ENCODE data around the gene ZDHHC14.

The ZDHHC14 gene

DNA sequence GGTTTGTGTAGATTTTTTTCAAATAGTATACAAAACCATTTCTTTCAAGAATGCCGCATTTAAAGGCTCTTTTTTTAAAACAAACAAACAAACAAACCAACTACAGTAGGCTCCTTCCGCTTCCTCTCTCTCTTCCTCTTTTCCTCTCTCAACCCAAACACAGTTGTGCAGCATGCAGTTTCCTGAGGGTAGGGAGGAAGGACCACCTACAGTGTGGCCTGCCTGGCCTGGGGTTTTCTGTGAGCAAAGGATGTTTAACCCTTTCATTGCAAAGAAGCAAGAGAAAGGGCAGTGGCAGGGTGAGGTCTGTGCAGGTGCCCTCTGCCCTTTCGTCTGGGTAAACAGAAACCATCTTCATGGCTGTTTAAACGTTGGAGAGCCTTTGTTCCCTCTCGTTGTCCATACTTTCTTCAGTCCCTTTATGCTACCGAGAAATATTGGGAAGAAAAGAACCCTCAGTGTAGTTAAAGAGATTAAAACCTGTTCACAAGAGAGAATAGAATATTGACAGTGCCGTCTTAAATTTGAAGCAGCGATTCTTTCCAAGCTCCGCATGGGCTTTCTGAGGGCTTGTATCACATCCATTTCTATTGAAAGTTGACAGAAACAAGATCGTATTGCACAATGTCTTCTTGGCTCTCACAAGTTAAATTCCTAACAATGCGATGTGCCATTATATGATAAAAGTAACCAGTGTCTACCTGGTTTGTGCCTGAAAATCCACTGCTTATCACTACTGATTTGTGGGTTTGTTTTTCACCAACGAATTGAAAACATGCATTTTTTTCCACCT lies 226.5 kb downstream of the ZDHHC14 start:
- peak in 1 of 2 donors; percentile 11 for DNase-seq

DNA sequence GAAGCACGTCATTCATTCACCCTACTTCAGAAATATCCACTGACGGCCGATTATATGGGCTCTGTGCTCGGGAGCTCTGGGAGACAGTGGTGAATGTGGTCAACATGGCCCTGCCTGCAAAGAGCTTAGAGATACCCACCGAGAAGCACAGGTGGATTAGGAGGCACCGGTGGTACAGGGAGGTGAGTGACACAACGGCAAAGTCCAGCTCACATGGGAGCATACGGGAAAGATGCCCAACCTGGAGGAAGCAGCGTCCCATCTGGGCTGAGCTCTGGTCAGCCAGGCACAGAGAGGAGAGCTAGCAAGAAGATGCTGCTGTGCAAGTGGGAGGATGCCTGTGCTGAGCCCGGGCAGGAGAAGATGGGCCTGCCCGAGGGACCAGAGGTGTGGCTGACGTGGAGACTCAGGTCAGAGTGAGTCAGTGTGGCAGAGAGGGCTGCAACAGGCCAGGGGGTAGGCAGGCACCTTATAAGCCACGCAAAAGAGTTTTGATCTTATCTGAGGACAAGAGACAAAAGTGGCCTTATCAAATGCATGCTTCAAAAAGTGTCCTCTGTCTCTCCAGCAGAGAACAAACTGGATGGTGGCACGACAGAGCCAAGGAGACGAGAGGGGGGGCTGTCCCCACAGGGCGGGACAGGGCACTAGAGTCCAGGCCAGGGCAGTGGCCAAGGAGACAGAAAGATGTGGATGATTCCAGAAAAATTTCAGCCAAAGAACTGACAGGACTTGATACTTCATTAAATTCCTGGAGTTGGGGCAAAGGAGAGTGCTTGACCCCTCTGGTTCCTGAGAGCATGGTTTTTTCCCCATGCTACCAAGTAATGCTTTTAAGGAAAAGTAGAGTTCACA lies 227.5 kb downstream of the ZDHHC14 start:
- DNase-seq = no peak

DNA sequence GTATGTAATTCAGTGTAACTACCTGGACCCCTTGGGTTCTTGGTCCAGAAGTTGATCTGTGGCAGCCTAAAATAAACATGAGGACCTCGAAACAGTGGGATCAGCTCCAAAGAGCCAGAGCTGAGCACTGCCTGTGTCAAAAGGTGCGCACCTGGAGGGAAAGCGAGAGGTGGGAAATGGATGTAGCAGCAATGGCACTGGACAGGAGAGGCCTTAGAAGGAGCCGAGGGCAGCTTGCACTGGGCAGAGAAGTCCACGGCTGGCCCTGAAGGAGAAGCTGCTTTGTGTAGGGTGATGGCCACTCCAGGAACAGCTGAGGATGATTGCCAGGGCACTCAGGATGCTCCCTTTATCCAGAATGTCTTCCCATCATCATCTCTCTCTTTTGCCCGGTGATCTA lies 228.1 kb downstream of the ZDHHC14 start:
- no peak for DNase-seq

DNA sequence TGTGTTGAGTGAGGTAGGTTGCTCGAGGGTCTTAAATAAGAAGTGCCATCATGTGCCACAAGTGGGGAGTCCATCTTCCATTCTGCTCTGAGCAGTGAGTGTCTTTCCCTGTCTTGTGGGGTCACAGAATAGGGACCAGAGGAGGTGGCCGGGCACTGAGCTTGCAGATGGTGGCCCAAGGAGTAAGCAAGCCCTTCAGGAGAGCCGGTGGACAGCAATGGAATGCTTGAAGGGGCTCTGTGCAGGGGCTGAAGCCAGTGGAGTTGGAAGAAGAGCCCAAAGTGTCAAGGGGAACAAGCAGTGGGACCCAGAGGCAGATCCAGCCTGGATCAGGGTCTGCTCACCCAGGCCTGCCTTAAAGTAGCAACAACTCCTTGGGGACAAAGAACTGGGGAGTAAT lies 228.6 kb downstream of the ZDHHC14 start:
- no peak for DNase-seq

DNA sequence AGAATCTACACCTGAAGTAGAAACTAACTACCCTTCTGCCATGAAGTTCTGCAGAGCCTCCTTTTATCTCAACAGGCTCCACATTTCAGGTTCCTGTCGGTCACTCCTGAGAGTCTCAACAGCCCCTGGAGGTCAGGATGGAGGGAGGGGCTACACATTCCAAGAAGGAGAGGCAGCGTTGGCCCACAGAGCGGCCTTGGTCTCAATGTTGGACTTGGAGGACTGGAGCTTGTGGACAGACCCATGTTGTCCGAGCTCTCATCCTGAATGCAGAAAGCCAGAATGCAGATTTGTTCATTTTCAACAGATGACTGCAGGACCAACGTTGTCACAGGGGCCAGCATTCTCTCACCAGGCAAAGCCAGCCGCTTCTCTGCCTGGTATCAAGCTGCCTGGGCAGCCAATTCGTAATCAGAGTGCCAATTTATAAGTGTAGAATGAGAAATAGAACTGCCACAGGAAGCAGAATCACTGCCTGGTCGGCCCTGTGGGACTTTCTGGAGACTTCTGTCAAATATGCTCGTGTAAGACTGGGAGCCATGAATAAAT lies 229.5 kb downstream of the ZDHHC14 start:
- DNase-seq = no peak

DNA sequence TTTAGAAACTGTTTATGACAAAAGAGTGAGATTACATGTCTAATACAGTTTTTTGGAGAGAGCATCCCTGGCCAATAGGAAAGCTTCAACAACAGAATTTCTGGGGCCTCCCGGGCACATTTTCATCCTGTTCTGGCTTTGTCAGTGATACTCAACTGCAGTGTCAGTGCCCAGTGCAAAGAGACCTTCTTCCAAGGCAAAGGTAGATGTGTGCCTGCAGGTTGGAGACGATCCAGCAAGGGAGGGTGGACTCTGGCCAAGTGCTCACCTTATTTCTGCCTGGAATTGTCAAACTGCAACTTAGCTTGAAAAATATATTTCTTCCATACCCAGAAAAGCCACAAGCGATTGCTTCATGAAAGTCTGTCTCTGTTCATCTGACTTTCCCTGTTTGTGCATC lies 230.4 kb downstream of the ZDHHC14 start:
- DNase-seq = no peak

DNA sequence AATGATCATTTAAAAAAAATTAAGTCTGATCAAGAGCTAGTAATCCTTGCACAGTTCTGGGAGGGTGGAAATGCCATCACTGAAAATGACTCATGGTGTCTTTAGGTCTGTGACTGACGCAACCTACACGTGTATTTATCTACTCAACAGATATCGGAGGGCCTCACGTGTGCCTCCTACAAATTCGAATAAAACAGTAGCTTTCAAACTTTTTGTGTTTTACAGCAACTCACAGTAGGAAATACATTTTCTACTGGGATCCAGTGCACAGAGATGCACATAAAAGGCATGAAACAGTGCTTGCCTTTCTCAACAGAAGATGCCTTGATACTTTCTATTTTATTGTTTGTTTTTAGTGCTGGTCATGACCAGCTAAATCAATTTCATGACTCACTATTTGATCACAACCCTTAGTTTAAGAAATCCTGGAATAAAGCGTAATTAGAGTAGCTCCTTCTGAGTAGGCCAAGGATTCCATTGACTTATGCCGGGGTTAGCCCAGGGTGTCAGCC lies 232.1 kb downstream of the ZDHHC14 start:
- no peak for DNase-seq

DNA sequence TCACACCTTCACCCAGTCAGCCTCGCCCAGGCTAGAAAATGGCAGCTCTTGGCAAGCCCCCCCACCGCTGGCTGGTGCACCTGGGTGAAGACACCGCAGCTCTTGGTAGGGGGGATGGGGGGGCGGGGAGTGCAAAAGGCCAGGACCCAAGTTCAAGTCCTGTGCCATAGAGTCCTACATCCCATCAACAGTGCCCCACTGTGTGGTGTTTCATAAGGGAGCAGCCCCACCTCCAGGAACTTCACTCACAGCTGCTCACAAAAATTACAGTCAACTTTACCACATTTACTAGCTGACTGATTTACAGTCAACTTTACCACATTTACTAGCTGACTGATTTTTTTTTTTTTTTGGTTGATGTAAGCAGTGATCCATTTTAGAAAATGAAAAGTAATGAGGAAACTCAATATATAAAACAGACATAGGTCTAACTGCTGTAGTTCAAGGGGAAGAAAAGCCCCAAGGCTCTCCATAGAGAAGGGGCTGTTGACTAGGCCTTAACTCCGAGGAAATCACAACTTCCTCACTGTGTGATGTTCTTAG lies 233.1 kb downstream of the ZDHHC14 start:
- DNase-seq = no peak

DNA sequence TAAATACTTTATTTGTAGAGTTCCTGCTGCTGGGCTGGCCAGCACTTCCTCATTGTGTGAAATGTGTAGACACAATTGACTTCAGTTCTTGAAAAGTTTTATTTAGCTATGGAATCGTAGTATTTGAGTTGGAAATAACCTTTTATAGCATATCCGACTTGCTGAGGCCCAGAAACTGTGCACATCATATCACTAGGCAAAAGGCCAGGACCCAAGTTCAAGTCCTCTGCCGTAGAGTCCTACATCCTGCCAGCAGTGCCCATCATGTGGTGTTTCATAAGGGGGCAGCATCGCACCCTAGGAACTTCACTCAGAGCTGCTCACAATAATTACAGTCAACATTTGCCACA lies 234.4 kb downstream of the ZDHHC14 start:
- DNase-seq = no peak

DNA sequence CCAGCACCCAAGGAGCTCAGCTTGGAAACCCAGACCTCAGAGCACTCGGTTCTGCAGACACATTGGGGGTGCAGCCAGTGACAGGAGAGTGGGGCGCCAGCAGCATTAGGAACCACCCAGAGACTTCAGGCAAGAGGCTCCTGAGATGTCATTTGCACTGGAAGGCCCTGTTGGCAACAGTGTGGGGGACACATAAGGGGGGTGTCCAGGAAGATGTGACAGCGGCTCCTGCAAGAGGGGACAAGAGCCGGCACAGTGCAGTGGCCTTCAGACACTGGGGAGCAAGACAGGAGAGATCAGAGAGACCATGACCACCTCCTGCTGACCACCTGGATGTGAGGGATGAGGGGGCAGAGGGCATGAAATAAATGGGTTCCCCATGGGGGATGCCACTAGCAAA lies 235.0 kb downstream of the ZDHHC14 start:
- no peak for DNase-seq

DNA sequence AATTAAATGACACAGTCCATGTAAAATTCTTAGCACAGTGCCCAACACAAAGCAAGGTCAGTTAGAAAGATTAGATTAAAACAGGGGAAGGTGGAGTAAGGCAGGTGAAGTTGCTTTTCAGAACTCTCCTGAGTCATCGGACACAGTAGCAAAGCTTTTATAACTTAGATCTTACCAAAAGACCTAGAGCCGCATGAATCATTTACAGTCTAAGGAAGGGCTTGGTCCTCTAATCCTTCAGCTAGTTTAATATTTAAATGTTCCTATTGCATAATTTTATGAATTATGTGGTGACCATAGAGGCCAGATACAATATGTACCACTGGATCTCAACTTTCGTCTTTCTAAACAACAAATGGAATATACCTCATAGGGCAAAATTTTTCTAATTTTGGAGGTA lies 240.0 kb downstream of the ZDHHC14 start:
- DNase-seq = no peak

DNA sequence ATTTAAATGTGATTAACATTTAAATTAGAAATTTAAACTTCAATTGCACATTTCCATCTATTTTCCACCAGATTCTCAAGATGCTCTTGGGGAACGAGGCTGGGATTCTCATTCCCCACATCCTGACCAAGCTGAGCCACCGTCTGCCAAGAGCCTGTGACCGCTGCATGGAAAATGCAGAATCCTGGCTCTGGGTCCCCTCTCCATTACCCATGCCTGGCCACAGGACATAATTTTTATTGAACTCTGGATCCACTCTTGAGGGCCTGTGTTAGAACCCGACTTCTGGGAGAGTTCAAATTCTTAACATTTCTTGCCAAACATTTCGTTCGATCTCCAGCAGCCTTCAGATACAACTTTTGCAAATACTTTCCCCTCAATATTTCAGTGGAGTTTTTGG lies 240.4 kb downstream of the ZDHHC14 start:
- no peak for DNase-seq

DNA sequence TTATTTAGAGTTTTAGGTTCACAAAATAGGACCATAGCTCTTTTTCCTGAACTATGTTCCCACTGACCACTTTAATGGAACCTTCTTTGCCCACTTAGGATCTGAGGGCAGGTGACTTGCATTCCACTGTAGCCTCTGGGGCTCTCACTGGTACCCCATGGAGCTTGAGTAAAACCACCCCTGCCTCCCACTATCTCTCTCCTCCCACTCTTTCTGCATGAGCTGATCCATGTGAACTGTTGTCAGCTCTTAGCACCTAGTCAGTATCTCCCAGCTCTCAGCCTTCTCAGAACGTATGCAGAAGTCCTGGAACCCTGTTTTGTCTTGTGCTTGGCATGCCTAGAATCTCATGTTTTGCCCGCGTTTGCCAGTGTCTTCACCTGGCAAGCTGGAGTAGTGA lies 241.4 kb downstream of the ZDHHC14 start:
- no peak for DNase-seq

DNA sequence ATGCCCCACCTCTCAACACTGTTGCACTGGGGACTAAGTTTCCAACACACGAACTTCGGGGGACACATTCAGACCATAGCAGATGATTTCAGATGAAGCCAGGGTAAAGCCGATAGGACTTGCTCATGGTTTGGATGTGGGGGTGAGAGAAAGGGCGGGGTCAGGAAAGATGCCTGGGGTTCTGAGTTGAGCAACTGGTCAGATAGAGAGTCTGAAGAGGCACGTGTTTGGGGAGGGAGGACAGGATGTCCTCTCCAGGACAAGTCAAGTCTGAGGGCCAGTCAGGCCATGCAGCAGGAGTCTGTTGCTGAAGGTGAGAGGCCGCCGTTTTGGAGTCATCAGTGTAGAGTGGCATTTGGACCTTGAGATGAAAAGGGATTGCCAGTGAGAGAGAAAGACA lies 244.1 kb downstream of the ZDHHC14 start:
- no peak for DNase-seq

DNA sequence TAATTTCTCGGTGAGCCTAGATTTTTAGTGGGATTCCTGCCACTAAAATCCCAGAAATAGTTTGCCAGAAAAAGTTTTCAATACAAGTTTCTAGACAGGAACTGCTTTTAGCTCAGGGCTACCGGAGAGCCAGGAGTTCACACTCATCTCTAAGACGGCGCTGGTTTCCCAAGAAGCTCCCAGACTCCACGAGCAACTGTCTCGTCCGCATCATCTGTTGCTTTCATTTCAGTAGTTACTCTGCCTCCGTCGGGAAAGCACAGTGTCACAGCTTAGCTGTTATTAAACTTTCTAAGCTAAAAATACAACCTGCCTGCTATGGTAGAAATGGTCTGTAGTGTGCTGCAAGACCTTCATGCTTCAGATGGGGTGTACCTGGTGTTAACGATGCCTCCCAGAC lies 244.8 kb downstream of the ZDHHC14 start:
- DNase-seq = no peak

DNA sequence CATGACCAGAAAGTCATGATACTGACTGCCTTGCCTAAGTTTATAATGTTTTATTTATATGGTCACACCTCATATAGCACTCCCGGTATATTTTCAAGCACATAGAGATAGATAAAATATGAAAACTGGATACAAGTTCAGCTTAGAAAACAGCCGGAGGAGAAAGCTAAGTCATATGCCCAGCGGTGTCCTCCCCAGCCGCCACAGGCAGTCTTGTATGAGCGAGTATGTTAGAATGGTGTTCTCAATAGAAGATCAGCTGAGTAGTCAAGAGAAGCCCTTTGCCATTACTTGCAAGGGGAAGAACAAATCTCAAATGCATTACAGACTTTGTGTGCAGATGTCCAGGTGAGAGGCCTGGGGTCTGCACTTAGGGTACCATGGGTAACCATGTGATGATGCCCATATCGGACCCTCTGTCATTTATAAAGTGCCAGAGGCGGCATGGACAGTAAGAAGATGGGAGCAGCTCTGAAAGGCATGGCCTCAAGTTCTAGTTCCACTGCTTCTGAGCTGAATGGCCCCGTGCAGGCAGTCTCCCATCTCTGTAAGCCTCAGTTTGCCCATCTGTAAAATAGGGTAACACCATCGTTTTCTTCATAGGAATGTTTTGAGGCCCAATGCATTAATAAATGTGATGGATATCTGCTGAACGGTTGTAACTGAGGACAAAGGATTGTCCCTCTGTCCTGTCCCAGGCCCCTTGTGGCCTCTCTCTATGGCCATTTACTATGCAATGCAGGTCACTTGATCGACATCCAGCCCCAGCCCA lies 246.4 kb downstream of the ZDHHC14 start:
- DNase-seq = no peak

DNA sequence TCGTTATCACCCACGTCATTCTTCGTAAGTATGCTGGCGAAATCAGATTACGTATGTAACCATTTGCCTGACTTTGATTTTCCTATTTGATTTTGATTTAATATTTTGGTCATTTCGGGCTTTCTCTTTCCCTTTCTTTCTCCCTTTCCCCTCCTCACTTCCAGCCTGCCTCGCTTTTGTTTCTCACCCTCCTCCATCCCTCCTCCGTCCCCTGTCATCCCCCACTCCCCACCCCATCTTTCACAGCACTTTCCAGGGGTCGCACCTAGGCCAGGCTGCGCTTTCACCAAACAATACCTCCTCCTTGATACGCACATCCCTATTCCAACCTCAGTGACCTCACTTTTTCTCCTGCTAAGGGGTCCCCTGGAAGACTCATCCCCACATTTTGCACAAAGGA lies 247.5 kb downstream of the ZDHHC14 start:
- DNase-seq = no peak

DNA sequence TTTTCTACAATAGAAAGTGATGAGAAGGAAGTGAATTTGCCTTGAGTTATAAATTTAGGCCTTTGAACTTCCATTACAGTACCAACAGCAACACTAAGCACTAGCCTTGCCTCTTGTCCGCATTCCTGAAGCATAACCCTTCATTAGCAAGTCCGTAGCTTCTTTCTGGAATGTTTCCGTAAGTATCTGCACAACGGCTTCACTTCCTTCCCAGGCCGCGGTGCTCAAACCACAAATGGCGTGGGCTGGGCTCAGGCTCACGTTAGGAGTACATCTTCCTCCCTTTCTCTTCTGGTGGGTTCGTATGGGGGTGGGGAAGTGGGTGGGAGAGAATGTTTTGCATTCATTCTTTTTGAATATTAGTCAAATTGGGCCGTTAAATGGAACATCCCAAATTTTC lies 248.2 kb downstream of the ZDHHC14 start:
- DNase-seq = no peak

DNA sequence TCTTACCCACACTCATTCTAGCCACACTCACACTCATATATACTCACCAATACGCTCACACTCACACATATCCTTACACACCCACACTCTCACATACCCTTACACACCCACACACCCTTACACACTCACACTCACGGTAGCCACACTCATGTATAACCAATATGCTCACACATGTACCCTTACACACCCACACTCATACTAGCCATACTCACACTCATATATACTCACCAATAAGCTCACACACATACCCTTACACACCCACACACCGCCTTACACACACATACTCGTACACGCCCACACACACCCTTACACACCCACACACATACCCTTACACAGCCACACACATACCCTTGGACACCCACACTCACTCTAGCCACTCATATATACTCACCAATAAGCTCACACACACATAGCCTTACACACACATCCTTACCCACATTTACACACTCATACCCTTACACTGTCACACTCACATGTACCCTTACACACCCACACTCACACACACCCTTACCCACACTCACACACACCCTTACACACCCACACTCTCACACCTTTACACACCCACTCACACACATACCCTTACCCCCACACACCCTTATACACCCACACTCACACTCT lies 249.6 kb downstream of the ZDHHC14 start:
- no peak for DNase-seq

DNA sequence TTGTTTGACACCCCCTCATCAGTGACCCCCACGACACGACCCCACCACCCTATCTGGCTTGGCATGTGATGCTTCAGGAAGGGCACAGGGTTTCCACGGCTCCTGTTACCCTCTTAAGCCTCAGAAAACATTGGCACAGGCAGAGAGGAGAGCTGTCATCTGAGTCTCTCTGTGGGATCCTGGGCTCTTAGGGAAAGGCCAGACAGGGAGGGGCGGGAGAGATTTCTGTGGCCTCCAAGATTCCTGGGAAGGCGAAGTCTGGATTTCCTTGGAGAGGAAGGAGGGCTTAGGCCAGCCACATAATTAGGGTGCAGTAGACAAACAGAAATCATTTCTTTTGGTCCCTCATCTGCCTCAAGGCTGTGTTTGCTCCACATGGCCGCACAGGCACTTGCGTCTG lies 250.4 kb downstream of the ZDHHC14 start:
- no peak for DNase-seq

DNA sequence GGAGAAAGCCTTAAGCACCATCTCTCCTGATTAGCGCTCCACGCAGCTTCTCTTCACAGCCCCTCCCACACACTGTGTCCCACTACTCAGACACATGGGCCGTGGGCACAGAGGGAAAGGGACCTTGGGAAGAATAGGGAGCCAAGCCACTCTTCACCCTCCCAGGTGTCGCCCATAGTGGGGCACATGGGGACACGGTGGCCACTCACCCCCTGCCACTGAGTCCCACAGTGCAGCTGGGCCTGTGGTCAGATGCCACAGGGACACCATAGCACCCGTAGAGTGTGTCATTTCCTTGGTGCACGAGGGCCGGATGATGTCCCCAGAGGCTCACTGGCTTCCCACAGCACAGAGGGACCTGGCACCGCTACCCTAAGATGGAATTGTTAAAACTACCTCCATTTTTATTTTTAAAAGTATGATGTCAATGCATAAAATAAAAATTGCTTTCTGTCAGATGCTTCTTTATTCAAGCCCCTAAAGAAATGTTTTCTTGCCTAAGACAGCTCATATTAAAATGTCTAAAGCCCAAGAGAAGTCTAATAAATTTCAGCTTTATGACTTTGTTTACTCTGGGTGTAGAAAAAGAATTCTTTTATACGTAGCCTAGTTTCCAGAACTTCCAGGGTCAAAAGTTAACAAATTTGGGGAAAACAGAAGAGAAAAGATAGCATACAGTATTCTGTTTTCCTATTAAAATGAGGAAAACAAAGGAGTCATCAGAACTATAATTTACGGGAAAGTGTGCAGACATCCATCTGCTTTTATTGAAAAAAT lies 251.0 kb downstream of the ZDHHC14 start:
- no peak for DNase-seq

DNA sequence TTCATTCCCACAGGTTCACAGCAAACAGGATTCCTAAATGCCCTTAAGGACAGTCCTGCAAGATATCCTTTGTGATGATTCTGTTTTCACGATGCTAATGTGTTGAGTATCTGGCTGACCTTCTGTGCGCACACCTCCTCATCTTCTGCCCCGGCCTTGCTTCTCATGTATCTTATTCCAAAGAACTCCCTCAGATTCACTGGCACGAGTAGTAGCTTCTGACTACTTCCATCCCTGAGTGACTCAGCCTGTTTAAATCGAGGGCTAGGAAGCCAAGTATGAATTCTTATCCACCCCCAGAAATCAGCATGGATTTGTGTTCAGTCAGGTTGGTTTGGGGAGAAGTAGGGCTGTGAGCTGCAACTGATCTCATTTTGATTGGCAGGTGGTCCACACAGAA lies 251.8 kb downstream of the ZDHHC14 start:
- DNase-seq = no peak

All from CD4-positive, alpha-beta T cell treated with Interleukin-1 beta for 1 hour (primary cell).